Measurements from ENCODE around the gene NR2C2. TPM values are rescaled to one million over a fixed set of nuclear protein-coding genes. Genes with fewer than 3 reads are reported as not detected.

The NR2C2 gene
- total and polyA plus RNA-seq, 9 of the 15 experiments (the other 6 are each of a cell fraction or from before 2014, with no cell fraction given): 6.1 to 33.0 (median 14.6) TPM

DNA sequence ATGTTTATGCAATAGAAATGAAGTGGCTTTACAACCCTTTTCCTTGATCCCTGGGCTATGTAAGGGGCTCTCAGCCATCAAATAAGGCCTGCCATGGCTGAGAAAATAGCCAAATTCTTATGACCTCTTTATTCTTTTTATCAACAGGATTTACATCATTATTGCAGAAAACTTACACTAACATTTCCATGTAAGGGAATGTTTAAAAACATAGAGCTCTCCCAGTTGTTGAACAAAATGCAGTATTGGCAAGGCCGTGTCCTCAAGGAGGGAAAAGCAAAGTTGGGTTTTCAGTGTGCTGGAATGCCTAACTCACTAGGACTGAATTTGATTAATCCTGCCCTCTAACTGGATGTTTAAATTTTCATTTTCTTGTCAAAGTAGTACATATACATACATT, 22.3 kb downstream of the NR2C2 start:
- no peaks in the 10 kb centered on the region for H4K20me1 ChIP-seq (replicated peaks; ENCODE audit: control insufficient read depth, insufficient read depth, low read length)
- H3K27me3 ChIP-seq (ENCODE audit: control insufficient read depth in 2 of 2, insufficient read depth in 2 of 2, low read length in 2 of 2): no peaks in the 10 kb centered on the region
- intact Hi-C loops (cut with micrococcal nuclease): no loop called here
- H3K27ac ChIP-seq (ENCODE audit: extremely low read depth, low read depth, low read length): no peak overlapping the region
- no peak for DNase-seq (ENCODE audit: extremely low read depth in 1 of 4, low spot score in 3 of 4)
- H3K9me3 ChIP-seq (replicated peaks; ENCODE audit: control insufficient read depth, insufficient read depth, low read depth, low read length): no peaks in the 10 kb centered on the region
- ATAC-seq: no peak
- no peak overlapping the region for H3K4me2 ChIP-seq (ENCODE audit: insufficient read depth, low read length)
- H3K79me2 ChIP-seq (ENCODE audit: control insufficient read depth, insufficient read depth, low read length): peaks cover 10% of the 10 kb centered on the region; the same call in 1 of the 3 replicates
- no peak overlapping the region for H3K9ac ChIP-seq (ENCODE audit: insufficient read depth in 1 of 2, low read depth in 2 of 2, low read length in 2 of 2)
- no peaks in the 10 kb centered on the region for H3K9me1 ChIP-seq (ENCODE audit: control insufficient read depth, insufficient read depth, low read length)
- in situ Hi-C loops (cut with MboI): no loop called here
- ChIA-PET POLR2A (interaction anchor here (0.8 kb wide), 1 partner anchor 10 kb away, joined by 3 read pairs; no protein-coding TSS in a partner anchor), CTCF (ENCODE audit: low intra/inter-chr PET ratio) (no interaction called here)
- 100% methylated on average over 1 of the region's 1 CpG for WGBS (ENCODE audit: insufficient coverage, low coverage, missing lambda C conversion rate)
- BruUV-seq (replicated peaks): no TSS peak
- H3K4me3 ChIP-seq: no peak overlapping the region
- FAIRE-seq: no peak
- H3K36me3 ChIP-seq (ENCODE audit: control insufficient read depth, insufficient read depth, low read length): peaks cover 38% of the 10 kb centered on the region
- H2AFZ ChIP-seq (ENCODE audit: low read depth, low read length): no peak overlapping the region
- no peaks in the 10 kb centered on the region for H3K4me1 ChIP-seq (replicated peaks in 1 of 2; ENCODE audit: control insufficient read depth in 2 of 2, insufficient read depth in 2 of 2, low read length in 2 of 2)
- TF ChIP-seq PTBP1 (IDR thresholded peaks at IDR 0.05; ENCODE audit: low read depth, low read length) (no peak), ZFP36 (IDR thresholded peaks at IDR 0.05; ENCODE audit: low read depth, low read length, partially characterized antibody) (no peak), RERE (CRISPR knock-in tag; IDR thresholded peaks at IDR 0.05; ENCODE audit: borderline replicate concordance) (no peak), MTA1 (IDR thresholded peaks at IDR 0.05; ENCODE audit: borderline replicate concordance) (no peak), ZNF561 (CRISPR knock-in tag; conservative IDR thresholded peaks at IDR 0.05) (no peak), HMG20B (CRISPR knock-in tag; IDR thresholded peaks at IDR 0.05) (no peak)
- TF ChIP-seq, protein P1, sequence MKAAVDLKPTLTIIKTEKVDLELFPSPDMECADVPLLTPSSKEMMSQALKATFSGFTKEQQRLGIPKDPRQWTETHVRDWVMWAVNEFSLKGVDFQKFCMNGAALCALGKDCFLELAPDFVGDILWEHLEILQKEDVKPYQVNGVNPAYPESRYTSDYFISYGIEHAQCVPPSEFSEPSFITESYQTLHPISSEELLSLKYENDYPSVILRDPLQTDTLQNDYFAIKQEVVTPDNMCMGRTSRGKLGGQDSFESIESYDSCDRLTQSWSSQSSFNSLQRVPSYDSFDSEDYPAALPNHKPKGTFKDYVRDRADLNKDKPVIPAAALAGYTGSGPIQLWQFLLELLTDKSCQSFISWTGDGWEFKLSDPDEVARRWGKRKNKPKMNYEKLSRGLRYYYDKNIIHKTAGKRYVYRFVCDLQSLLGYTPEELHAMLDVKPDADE (conservative IDR thresholded peaks at IDR 0.05; ENCODE audit: control insufficient read depth, low read depth, low read length): no peak
- TF ChIP-seq, protein P2, sequence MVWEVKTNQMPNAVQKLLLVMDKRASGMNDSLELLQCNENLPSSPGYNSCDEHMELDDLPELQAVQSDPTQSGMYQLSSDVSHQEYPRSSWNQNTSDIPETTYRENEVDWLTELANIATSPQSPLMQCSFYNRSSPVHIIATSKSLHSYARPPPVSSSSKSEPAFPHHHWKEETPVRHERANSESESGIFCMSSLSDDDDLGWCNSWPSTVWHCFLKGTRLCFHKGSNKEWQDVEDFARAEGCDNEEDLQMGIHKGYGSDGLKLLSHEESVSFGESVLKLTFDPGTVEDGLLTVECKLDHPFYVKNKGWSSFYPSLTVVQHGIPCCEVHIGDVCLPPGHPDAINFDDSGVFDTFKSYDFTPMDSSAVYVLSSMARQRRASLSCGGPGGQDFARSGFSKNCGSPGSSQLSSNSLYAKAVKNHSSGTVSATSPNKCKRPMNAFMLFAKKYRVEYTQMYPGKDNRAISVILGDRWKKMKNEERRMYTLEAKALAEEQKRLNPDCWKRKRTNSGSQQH (CRISPR knock-in tag; IDR thresholded peaks at IDR 0.05): no peak
- TF ChIP-seq, protein P3, sequence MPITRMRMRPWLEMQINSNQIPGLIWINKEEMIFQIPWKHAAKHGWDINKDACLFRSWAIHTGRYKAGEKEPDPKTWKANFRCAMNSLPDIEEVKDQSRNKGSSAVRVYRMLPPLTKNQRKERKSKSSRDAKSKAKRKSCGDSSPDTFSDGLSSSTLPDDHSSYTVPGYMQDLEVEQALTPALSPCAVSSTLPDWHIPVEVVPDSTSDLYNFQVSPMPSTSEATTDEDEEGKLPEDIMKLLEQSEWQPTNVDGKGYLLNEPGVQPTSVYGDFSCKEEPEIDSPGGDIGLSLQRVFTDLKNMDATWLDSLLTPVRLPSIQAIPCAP (CRISPR knock-in tag; IDR thresholded peaks at IDR 0.05; ENCODE audit: borderline replicate concordance): no peak
- TF ChIP-seq, protein P4, sequence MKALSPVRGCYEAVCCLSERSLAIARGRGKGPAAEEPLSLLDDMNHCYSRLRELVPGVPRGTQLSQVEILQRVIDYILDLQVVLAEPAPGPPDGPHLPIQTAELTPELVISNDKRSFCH (CRISPR knock-in tag; IDR thresholded peaks at IDR 0.05): no peak
- TF ChIP-seq, protein P4 (tag; IDR thresholded peaks at IDR 0.05): no peak
